Caco-2 (cell line): ENCODE measurements around the gene LDLRAD4. TPM values are rescaled to one million over a fixed set of nuclear protein-coding genes. Genes with fewer than 3 reads are reported as not detected.

ENCODE experiments used
- BruUV-seq: library from RNA; stranded (reverse); fragments of 400-500 nt; replicated peaks from 2 replicates; lab custom pipeline; 2021; lab: Mats Ljungman, UMichigan
- CTCF ChIA-PET: fragments of 300-600 bp; sonication (Branson Sonifier 250); formaldehyde crosslinking; loops from one replicate; lab custom pipeline; 2022; ENCODE audit warnings: antibody characterized with exemption; lab: Charles Lee
- POLR2A ChIA-PET: fragments of 300-600 bp; sonication (Branson Sonifier 250); formaldehyde crosslinking; loops from one replicate; lab custom pipeline; 2022; ENCODE audit warnings: antibody characterized with exemption; lab: Charles Lee
- DNase-seq, 2 experiments: peaks; one replicate each; pipeline versions ENCODE4 v3.0.0 to v3.0.0-alpha.2; 2020 to 2022
- H3K27me3 ChIP-seq: replicated peaks from 2 replicates; pipeline ENCODE4 v1.6.0; 2011; ENCODE audit warnings: low read length; ENCODE audit not compliant: control insufficient read depth, insufficient read depth
- H3K36me3 ChIP-seq: 2 replicates; pipeline ENCODE4 v1.5.1; 2011; ENCODE audit warnings: low read length; ENCODE audit not compliant: control insufficient read depth, insufficient read depth
- H3K4me1 ChIP-seq: fragments of 250-450 bp; sonication (Bioruptor Pico); 2 replicates; pipeline ENCODE4 v1.5.1; 2020; ENCODE audit warnings: mild to moderate bottlenecking
- H3K4me3 ChIP-seq: 2 replicates; pipeline ENCODE4 v1.5.1; 2011; ENCODE audit warnings: low read depth, mild to moderate bottlenecking, control low read depth, low read length
- H3K9me3 ChIP-seq: fragments of 250-450 bp; sonication (Bioruptor Pico); 2 replicates; pipeline ENCODE4 v1.5.1; 2020; ENCODE audit warnings: mild to moderate bottlenecking, moderate library complexity
- H3K27ac Mint-ChIP-seq: one replicate; pipeline ENCODE4 v1.8.0; 2022; ENCODE audit warnings: mixed read lengths; ENCODE audit not compliant: unreplicated experiment
- H3K27me3 Mint-ChIP-seq: one replicate; pipeline ENCODE4 v1.8.0; 2022; ENCODE audit warnings: mixed read lengths; ENCODE audit not compliant: insufficient read depth, unreplicated experiment
- H3K36me3 Mint-ChIP-seq: one replicate; pipeline ENCODE4 v1.8.0; 2022; ENCODE audit warnings: mild to moderate bottlenecking, mixed read lengths; ENCODE audit not compliant: insufficient read depth, unreplicated experiment
- H3K4me1 Mint-ChIP-seq: one replicate; pipeline ENCODE4 v1.8.0; 2022; ENCODE audit warnings: low read depth, mixed read lengths; ENCODE audit not compliant: unreplicated experiment
- H3K4me3 Mint-ChIP-seq: one replicate; pipeline ENCODE4 v1.8.0; 2022; ENCODE audit warnings: mild to moderate bottlenecking, moderate library complexity, mixed read lengths; ENCODE audit not compliant: unreplicated experiment
- H3K9me3 Mint-ChIP-seq: one replicate; pipeline ENCODE4 v1.8.0; 2022; ENCODE audit warnings: mixed read lengths; ENCODE audit not compliant: unreplicated experiment
- CTCF ChIP-seq, 2 experiments: fragments of 200-600 bp in 1 of 2; IDR thresholded peaks; 1 replicate in 1 of 2; 2 replicates in 1 of 2; pipeline versions ENCODE4 v1.5.1 to v1.8.0; 2011 to 2022; ENCODE audit warnings: antibody characterized with exemption in 1 of 2, control low read depth in 1 of 2, inconsistent platforms in 1 of 2, low read depth in 1 of 2, low read length in 1 of 2, mild to moderate bottlenecking in 1 of 2, moderate library complexity in 1 of 2; ENCODE audit not compliant: insufficient read depth in 1 of 2, severe bottlenecking in 1 of 2, unreplicated experiment in 1 of 2
- intact Hi-C: fragments of 100-400 bp; cut with micrococcal nuclease; formaldehyde crosslinking; loops from one replicate; pipeline ENCODE4 v1.10.0; 2022; ENCODE audit not compliant: unreplicated experiment
- total RNA-seq: library from RNA; stranded (reverse); gene quantifications from 2 replicates; pipeline ENCODE4 v1.2.3, GENCODE V29; 2022

LDLRAD4 gene
- total RNA-seq, 1 experiment from 2014 or later, result 1.2 TPM

- H3K27ac Mint-ChIP-seq, result no peak overlapping the region
- no peak for TF ChIP-seq CTCF (IDR thresholded peaks at IDR 0.05; ENCODE audit: insufficient read depth in 1 of 2, low read depth in 1 of 2, low read length in 1 of 2, severe bottlenecking in 1 of 2, unreplicated experiment in 1 of 2)
- peaks cover 3% of the 10 kb centered on the region; the same call in 1 of the 2 replicates for H3K9me3 ChIP-seq
- peaks cover 7% of the 10 kb centered on the region for H3K4me1 Mint-ChIP-seq
- ChIA-PET CTCF (no interaction called here), POLR2A (no interaction called here)
- BruUV-seq, result no TSS peak
- intact Hi-C loops, result no loop called here
- no peaks in the 10 kb centered on the region for H3K27me3 ChIP-seq
- H3K4me3 ChIP-seq, result no peak overlapping the region
- H3K9me3 Mint-ChIP-seq, result no peaks in the 10 kb centered on the region
- H3K27me3 Mint-ChIP-seq, result no peaks in the 10 kb centered on the region
- H3K4me3 Mint-ChIP-seq, result no peak overlapping the region
- peaks cover 15% of the 10 kb centered on the region for H3K4me1 ChIP-seq
- H3K36me3 Mint-ChIP-seq, result no peaks in the 10 kb centered on the region
- H3K36me3 ChIP-seq, result no peaks in the 10 kb centered on the region
- DNase-seq, result no peak
Measured at GRCh38 chr18:13543144-13543543, 324.6 kb downstream of the LDLRAD4 start.

- ChIA-PET POLR2A (no interaction called here), CTCF (no interaction called here)
- Histone ChIP-seq H3K36me3 (no peaks in the 10 kb centered on the region), H3K4me3 (no peak overlapping the region), H3K4me1 (peaks cover 15% of the 10 kb centered on the region), H3K9me3 (peaks cover 3% of the 10 kb centered on the region; the same call in 1 of the 2 replicates), H3K27me3 (no peaks in the 10 kb centered on the region)
- DNase-seq, result no peak
- intact Hi-C loops, result no loop called here
- TF ChIP-seq CTCF (IDR thresholded peaks at IDR 0.05; ENCODE audit: insufficient read depth in 1 of 2, low read depth in 1 of 2, low read length in 1 of 2, severe bottlenecking in 1 of 2, unreplicated experiment in 1 of 2), result no peak
- Mint-ChIP-seq H3K4me3 (no peak overlapping the region), H3K4me1 (peaks cover 7% of the 10 kb centered on the region), H3K27ac (no peak overlapping the region), H3K36me3 (no peaks in the 10 kb centered on the region), H3K27me3 (no peaks in the 10 kb centered on the region), H3K9me3 (no peaks in the 10 kb centered on the region)
- BruUV-seq, result no TSS peak
Measured at GRCh38 chr18:13543811-13544732, 325.5 kb downstream of the LDLRAD4 start.

- peaks cover 3% of the 10 kb centered on the region; the same call in 1 of the 2 replicates for H3K9me3 ChIP-seq
- H3K36me3 ChIP-seq, result no peaks in the 10 kb centered on the region
- intact Hi-C loops, result no loop called here
- no peak for TF ChIP-seq CTCF (IDR thresholded peaks at IDR 0.05; ENCODE audit: insufficient read depth in 1 of 2, low read depth in 1 of 2, low read length in 1 of 2, severe bottlenecking in 1 of 2, unreplicated experiment in 1 of 2)
- H3K27me3 ChIP-seq, result no peaks in the 10 kb centered on the region
- no TSS peak for BruUV-seq
- DNase-seq, result no peak
- H3K4me3 ChIP-seq, result no peak overlapping the region
- Mint-ChIP-seq H3K4me1 (peaks cover 7% of the 10 kb centered on the region), H3K4me3 (no peak overlapping the region), H3K36me3 (no peaks in the 10 kb centered on the region), H3K27me3 (no peaks in the 10 kb centered on the region), H3K27ac (no peak overlapping the region), H3K9me3 (no peaks in the 10 kb centered on the region)
- ChIA-PET POLR2A (no interaction called here), CTCF (no interaction called here)
- H3K4me1 ChIP-seq, result peaks cover 15% of the 10 kb centered on the region
Measured at GRCh38 chr18:13544953-13545352, 326.4 kb downstream of the LDLRAD4 start.
